ENCODE results near the gene DENND10. TPM values are rescaled to one million over a fixed set of nuclear protein-coding genes. Genes with fewer than 3 reads are reported as not detected.

DENND10 gene
- total RNA-seq, 1 donor = 102 TPM

DNA sequence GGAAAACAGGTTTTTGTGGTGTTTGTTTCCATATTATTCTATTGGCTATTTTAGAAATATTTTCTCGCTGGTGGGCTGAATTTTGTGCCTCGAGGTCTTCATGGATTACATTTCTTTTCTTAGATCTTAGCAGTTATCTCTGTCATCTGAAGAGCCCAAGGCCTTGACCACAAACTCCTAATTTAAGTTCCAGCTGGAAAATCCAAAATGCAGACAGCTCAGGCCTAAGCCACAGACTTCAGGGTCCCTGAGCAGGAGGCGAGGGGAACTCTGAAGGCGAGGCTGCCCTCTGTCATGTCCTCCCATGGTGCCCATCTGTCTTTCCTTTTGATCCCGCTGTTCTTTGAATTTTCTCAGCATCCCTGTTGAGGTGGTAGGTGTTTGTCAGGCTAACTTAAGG, 14.3 kb downstream of the DENND10 start:
- DNase-seq (ENCODE audit: insufficient read length, low spot score, missing footprints) = no peak
- Histone ChIP-seq H4K20me1 (ENCODE audit: insufficient read depth, low read length) (no peaks in the 10 kb centered on the region), H3K27ac (ENCODE audit: low read depth, low read length) (no peak overlapping the region), H3K4me2 (ENCODE audit: insufficient read depth, low read length) (no peak overlapping the region), H3K9me3 (ENCODE audit: low read depth, low read length) (no peaks in the 10 kb centered on the region), H2AFZ (ENCODE audit: low read length) (no peak overlapping the region), H3K4me1 (ENCODE audit: insufficient read depth, low read length) (peaks cover 18% of the 10 kb centered on the region), H3K4me3 (ENCODE audit: insufficient read depth, low read length) (no peak overlapping the region), H3K79me2 (ENCODE audit: insufficient read depth, low read length) (no peaks in the 10 kb centered on the region), H3K36me3 (ENCODE audit: insufficient read depth, low read length) (peaks cover 72% of the 10 kb centered on the region), H3K27me3 (ENCODE audit: insufficient read depth, low read length) (no peaks in the 10 kb centered on the region)
- TF ChIP-seq, protein P1, sequence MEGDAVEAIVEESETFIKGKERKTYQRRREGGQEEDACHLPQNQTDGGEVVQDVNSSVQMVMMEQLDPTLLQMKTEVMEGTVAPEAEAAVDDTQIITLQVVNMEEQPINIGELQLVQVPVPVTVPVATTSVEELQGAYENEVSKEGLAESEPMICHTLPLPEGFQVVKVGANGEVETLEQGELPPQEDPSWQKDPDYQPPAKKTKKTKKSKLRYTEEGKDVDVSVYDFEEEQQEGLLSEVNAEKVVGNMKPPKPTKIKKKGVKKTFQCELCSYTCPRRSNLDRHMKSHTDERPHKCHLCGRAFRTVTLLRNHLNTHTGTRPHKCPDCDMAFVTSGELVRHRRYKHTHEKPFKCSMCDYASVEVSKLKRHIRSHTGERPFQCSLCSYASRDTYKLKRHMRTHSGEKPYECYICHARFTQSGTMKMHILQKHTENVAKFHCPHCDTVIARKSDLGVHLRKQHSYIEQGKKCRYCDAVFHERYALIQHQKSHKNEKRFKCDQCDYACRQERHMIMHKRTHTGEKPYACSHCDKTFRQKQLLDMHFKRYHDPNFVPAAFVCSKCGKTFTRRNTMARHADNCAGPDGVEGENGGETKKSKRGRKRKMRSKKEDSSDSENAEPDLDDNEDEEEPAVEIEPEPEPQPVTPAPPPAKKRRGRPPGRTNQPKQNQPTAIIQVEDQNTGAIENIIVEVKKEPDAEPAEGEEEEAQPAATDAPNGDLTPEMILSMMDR (IDR thresholded peaks at IDR 0.05; ENCODE audit: extremely low read depth, low read depth, low read length) = no peak

DNA sequence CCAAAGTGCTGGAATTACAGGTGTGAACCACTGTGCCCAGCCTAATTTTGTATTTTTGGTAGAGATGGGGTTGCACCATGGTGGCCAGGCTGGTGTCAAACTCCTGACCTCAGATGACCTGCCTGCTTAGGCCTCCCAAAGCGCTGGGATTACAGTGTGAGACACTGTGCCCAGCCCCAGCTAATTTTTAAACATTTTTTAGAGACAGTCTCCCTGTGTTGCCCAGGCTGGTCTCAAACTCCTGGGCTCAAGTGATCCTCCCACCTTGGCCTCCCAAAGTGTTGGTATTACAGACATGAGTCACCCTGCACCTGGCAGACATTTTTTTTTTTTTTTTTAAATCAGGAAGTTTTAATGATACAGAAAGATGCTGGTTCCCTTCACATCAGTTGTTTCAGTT, 15.5 kb downstream of the DENND10 start:
- H3K4me2 ChIP-seq (ENCODE audit: insufficient read depth, low read length) = no peak overlapping the region
- peaks cover 79% of the 10 kb centered on the region for H3K36me3 ChIP-seq (ENCODE audit: insufficient read depth, low read length)
- peaks cover 6% of the 10 kb centered on the region for H3K4me1 ChIP-seq (ENCODE audit: insufficient read depth, low read length)
- H4K20me1 ChIP-seq (ENCODE audit: insufficient read depth, low read length) = no peaks in the 10 kb centered on the region
- no peak overlapping the region for H2AFZ ChIP-seq (ENCODE audit: low read length)
- no peak overlapping the region for H3K4me3 ChIP-seq (ENCODE audit: insufficient read depth, low read length)
- no peaks in the 10 kb centered on the region for H3K79me2 ChIP-seq (ENCODE audit: insufficient read depth, low read length)
- H3K27ac ChIP-seq (ENCODE audit: low read depth, low read length) = no peak overlapping the region
- TF ChIP-seq, protein P1 (IDR thresholded peaks at IDR 0.05; ENCODE audit: extremely low read depth, low read depth, low read length) = no peak
- DNase-seq (ENCODE audit: insufficient read length, low spot score, missing footprints) = no peak
- H3K9me3 ChIP-seq (ENCODE audit: low read depth, low read length) = no peaks in the 10 kb centered on the region
- no peaks in the 10 kb centered on the region for H3K27me3 ChIP-seq (ENCODE audit: insufficient read depth, low read length)

DNA sequence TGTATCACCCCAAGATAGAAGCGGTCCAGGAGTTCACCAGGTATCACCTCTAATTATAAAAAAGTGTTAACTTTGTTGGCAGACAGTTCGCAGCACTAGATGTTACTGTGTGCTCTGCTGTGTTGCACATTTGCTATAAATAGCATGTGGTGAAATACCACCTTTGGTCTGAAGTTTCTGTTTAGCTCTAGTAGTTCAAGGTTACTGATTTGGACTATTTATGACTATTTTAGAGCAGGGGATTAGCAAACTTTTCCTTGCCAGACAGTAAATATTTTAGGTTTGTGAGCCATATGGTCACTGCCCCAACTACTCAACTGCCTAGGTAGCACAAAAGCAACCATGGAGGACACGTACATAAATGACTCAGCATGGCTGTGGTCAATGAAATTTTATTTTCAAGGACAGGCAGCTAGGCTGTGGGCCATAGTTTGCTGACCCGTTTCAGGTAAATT, 16.5 kb downstream of the DENND10 start:
- peaks cover 75% of the 10 kb centered on the region for H3K36me3 ChIP-seq (ENCODE audit: insufficient read depth, low read length)
- peak overlapping the region; percentile 26 for H3K27ac ChIP-seq (ENCODE audit: low read depth, low read length)

DNA sequence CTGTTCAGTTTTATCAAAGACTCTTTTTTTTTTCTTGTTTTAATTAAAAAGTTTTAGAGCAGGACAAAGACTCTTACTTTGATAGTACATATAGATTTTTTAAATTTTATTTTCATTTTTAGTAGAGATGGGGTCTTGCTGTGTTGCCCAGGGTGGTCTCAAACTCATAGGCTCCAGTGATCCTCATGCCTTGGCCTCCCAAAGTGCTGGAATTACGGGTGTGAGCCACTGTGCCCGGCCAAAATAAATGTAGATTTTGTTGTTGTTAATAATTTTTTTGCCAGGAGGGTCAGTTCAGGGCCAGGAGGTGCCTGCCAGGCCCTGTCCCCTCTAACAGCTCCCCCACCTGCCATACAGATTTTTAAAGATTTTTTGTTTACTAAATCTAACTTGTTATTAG, 17.0 kb downstream of the DENND10 start:
- TF ChIP-seq, protein P1 (IDR thresholded peaks at IDR 0.05; ENCODE audit: extremely low read depth, low read depth, low read length) = no peak
- H3K4me3 ChIP-seq (ENCODE audit: insufficient read depth, low read length) = no peak overlapping the region
- no peaks in the 10 kb centered on the region for H3K79me2 ChIP-seq (ENCODE audit: insufficient read depth, low read length)
- H3K9me3 ChIP-seq (ENCODE audit: low read depth, low read length) = no peaks in the 10 kb centered on the region
- no peak for DNase-seq (ENCODE audit: insufficient read length, low spot score, missing footprints)
- H4K20me1 ChIP-seq (ENCODE audit: insufficient read depth, low read length) = no peaks in the 10 kb centered on the region
- peaks cover 2% of the 10 kb centered on the region for H3K4me1 ChIP-seq (ENCODE audit: insufficient read depth, low read length)
- peaks cover 75% of the 10 kb centered on the region for H3K36me3 ChIP-seq (ENCODE audit: insufficient read depth, low read length)
- peak overlapping the region; percentile 1 for H3K27ac ChIP-seq (ENCODE audit: low read depth, low read length)
- no peak overlapping the region for H3K4me2 ChIP-seq (ENCODE audit: insufficient read depth, low read length)
- H2AFZ ChIP-seq (ENCODE audit: low read length) = no peak overlapping the region
- no peaks in the 10 kb centered on the region for H3K27me3 ChIP-seq (ENCODE audit: insufficient read depth, low read length)

More for the DNA sequence above, 16.5 kb downstream of the DENND10 start:
- H2AFZ ChIP-seq (ENCODE audit: low read length) = no peak overlapping the region
- H4K20me1 ChIP-seq (ENCODE audit: insufficient read depth, low read length) = no peaks in the 10 kb centered on the region
- TF ChIP-seq, protein P1 (IDR thresholded peaks at IDR 0.05; ENCODE audit: extremely low read depth, low read depth, low read length) = no peak
- no peaks in the 10 kb centered on the region for H3K27me3 ChIP-seq (ENCODE audit: insufficient read depth, low read length)
- no peak for DNase-seq (ENCODE audit: insufficient read length, low spot score, missing footprints)
- H3K4me2 ChIP-seq (ENCODE audit: insufficient read depth, low read length) = no peak overlapping the region
- H3K9me3 ChIP-seq (ENCODE audit: low read depth, low read length) = no peaks in the 10 kb centered on the region
- no peak overlapping the region for H3K4me3 ChIP-seq (ENCODE audit: insufficient read depth, low read length)
- peaks cover 4% of the 10 kb centered on the region for H3K4me1 ChIP-seq (ENCODE audit: insufficient read depth, low read length)
- no peaks in the 10 kb centered on the region for H3K79me2 ChIP-seq (ENCODE audit: insufficient read depth, low read length)
